Kidney epithelial cell (primary cell): ENCODE measurements around the gene ANKRD27. TPM values are rescaled to one million over a fixed set of nuclear protein-coding genes. Genes with fewer than 3 reads are reported as not detected.
"Not testable (repeated sequence)": the region's sequence is repeated elsewhere in the genome, so short reads cannot be mapped to it uniquely, and the experiment has no call there.

Experiments used
- DNase-seq: peaks from one replicate; pipeline ENCODE4 v3.0.0-alpha.2; 2010; ENCODE audit warnings: low read depth
- H3K27me3 ChIP-seq: 2 replicates; pipeline ENCODE4 v1.6.0; 2011; ENCODE audit warnings: low read length; ENCODE audit not compliant: control insufficient read depth, insufficient read depth
- H3K36me3 ChIP-seq: 2 replicates; pipeline ENCODE4 v1.5.1; 2011; ENCODE audit warnings: low read length; ENCODE audit not compliant: control insufficient read depth, insufficient read depth
- H3K4me3 ChIP-seq: 2 replicates; pipeline ENCODE4 v1.5.1; 2011; ENCODE audit warnings: low read depth, mild to moderate bottlenecking, control low read depth, low read length
- total RNA-seq: library from RNA; depleted of rRNA; stranded (reverse); fragments of >200 nt; gene quantifications from 2 replicates; pipeline ENCODE4 v1.2.3, GENCODE V29; 2015
- TF ChIP-seq, protein P1 (sequence below): IDR thresholded peaks from 2 replicates; pipeline ENCODE4 v1.5.1; 2011; ENCODE audit warnings: mild to moderate bottlenecking, moderate library complexity, low read length, control low read depth, inconsistent platforms; ENCODE audit not compliant: insufficient read depth, poor library complexity, severe bottlenecking

The ANKRD27 gene
- total RNA-seq, 1 donor from 2014 or later = 18.8 TPM

DNA sequence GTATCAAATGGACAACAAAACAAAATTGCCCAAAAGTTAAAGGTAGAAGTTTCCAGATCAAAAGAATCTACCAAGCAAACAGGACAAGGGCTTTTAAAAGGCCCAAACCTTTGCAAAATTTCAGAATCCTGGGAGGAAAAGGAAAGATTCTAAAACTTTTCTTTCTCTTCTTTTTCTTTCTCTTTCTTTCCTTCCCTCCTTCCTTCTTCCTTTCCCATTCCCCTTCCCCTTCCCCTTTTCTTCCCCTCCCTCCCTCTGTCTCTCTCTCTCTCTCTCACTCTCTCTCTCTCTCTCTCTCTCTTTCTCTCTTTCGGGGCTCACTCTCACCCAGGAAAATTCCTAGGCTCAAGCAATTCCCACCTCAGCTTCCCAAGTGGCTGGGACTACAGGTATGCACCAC is 98.2 kb downstream of the ANKRD27 start:
- Histone ChIP-seq H3K4me3 (no peak overlapping the region), H3K27me3 (no peaks in the 10 kb centered on the region), H3K36me3 (no peaks in the 10 kb centered on the region)
- DNase-seq = no peak
- TF ChIP-seq, protein P1, sequence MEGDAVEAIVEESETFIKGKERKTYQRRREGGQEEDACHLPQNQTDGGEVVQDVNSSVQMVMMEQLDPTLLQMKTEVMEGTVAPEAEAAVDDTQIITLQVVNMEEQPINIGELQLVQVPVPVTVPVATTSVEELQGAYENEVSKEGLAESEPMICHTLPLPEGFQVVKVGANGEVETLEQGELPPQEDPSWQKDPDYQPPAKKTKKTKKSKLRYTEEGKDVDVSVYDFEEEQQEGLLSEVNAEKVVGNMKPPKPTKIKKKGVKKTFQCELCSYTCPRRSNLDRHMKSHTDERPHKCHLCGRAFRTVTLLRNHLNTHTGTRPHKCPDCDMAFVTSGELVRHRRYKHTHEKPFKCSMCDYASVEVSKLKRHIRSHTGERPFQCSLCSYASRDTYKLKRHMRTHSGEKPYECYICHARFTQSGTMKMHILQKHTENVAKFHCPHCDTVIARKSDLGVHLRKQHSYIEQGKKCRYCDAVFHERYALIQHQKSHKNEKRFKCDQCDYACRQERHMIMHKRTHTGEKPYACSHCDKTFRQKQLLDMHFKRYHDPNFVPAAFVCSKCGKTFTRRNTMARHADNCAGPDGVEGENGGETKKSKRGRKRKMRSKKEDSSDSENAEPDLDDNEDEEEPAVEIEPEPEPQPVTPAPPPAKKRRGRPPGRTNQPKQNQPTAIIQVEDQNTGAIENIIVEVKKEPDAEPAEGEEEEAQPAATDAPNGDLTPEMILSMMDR = no peak

GRCh38 chr19:32573492-32573794 is 101.5 kb downstream of the ANKRD27 start:
- Histone ChIP-seq H3K4me3 (no peak overlapping the region), H3K36me3 (no peaks in the 10 kb centered on the region), H3K27me3 (peaks cover 4% of the 10 kb centered on the region)
- no peak for DNase-seq
- TF ChIP-seq, protein P1 = no peak

DNA sequence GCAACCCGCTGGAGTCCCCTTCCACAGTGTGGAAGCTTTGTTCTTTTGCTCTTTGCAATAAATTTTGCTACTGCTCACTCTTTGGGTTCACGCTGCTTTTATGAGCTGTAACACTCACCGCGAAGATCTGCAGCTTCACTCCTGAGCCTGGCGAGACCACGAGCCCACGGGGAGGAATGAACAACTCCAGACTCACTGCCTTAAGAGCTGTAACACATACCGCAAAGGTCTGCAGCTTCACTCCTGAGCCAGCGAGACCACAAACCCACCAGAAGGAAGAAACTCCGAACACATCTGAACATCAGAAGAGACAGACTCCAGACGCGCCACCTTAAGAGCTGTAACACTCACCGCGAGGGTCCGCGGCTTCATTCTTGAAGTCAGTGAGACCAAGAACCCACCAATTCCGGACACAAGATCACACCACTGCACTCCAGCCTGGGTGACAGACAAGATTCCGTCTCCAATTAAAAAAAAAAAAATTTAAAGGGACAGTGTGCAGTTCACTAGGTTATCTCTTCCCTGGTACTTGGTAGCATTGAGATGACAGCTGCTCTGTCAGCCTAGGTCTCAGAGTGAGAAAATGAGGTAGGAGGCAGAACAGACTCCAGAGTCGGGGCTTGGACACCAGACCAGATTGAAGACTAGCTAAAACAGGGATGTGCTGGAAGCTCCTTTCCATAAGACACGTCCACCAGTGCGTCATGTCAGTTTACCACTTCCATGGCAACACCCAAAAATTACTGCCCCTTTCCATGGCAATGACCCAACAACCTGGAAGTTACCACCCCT is 102.1 kb downstream of the ANKRD27 start:
- not testable (repeated sequence) for DNase-seq, H3K4me3 ChIP-seq, H3K27me3 ChIP-seq, H3K36me3 ChIP-seq

DNA sequence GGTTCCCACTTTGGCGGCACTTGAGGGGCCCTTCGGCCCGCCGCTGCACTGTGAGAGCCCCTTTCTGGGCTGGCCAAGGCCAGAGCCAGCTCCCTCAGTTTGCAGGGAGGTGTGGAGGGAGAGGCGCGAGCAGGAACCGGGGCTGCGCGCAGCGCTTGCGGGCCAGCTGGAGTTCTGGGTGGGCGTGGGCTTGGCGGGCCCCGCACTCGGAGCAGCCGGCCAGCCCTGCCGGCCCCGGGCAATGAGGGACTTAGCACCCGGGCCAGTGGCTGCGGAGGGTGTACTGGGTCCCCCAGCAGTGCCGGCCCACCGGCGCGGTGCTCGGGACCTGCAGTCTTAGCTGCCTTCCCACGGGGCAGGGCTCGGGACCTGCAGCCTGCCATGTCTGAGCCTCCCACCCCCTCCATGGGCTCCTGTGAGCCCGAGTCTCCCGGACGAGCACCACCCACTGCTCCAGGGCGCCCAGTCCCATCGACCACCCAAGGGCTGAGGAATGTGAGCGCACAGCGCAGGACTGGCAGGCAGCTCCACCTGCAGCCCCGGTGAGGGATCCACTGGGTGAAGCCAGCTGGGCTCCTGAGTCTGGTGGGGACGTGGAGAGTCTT is 103.4 kb downstream of the ANKRD27 start:
- H3K27me3 ChIP-seq, DNase-seq, H3K4me3 ChIP-seq, H3K36me3 ChIP-seq: not testable (repeated sequence)

GRCh38 chr19:32570081-32570785 is 104.7 kb downstream of the ANKRD27 start:
- H3K27me3 ChIP-seq = peaks cover 4% of the 10 kb centered on the region
- no peak for DNase-seq
- no peaks in the 10 kb centered on the region for H3K36me3 ChIP-seq
- TF ChIP-seq, protein P1 = peak; percentile 65
- H3K4me3 ChIP-seq = no peak overlapping the region

GRCh38 chr19:32567486-32567885 is 107.5 kb downstream of the ANKRD27 start:
- DNase-seq = no peak
- H3K27me3 ChIP-seq = peaks cover 4% of the 10 kb centered on the region
- TF ChIP-seq, protein P1 = no peak
- no peak overlapping the region for H3K4me3 ChIP-seq
- H3K36me3 ChIP-seq = no peaks in the 10 kb centered on the region
